CD4-positive, alpha-beta T cell treated with Interleukin-6 at 100 ng/mL for 8 hours (primary cell): ENCODE data around the gene MFSD11.
A peak's percentile ranks its signal among the peaks of the same experiment; 100 is the strongest.
"Not testable (repeated sequence)": the region's sequence is repeated elsewhere in the genome, so short reads cannot be mapped to it uniquely, and the experiment has no call there.

Source experiments
- DNase-seq: peaks from one replicate; pipeline ENCODE4 v3.0.0-alpha.2; 2020; ENCODE audit warnings: mixed read lengths, low spot score

Gene MFSD11

DNA sequence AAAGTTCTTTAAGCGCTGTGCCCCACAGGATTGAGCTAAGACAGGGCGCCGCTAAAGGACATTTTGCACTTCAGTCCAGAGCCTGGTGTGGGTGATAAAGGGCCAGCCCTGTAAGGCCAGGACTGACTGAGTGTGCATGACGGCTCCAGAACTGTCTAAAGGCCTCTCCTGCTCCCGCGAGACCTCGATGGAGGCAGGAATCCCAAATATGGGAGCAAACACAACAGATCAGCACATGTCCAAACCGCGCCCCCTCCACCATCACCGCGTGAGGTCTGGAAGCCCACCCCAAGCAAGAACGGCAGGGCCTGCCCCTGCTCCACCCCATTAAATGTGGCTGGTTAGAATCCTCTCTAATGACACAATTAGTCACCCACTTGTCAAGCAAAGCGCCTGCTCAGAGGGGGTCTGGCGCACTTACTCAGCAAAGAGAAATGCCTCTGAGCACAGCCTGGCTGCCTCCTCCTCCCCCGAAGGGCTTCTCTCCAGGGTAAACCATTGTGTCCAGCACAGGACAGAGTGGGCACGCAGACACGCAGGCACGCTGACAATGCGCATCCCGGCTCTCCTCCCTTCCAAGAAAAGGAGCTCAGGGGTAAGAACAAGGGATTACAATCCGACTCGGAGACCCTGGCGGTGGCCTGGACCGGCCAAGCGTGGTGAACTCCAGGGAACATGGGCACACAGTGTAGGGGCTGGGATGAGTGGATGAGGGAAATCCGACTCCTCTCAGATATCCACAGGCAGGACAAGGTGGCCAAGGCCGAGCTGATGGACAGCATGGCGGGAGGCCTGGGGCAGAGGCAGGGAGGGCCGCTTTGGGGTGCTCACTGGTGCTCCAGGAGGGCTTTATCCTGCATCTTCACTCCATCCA is 28.6 kb upstream of the MFSD11 start:
- DNase-seq: no peak

DNA sequence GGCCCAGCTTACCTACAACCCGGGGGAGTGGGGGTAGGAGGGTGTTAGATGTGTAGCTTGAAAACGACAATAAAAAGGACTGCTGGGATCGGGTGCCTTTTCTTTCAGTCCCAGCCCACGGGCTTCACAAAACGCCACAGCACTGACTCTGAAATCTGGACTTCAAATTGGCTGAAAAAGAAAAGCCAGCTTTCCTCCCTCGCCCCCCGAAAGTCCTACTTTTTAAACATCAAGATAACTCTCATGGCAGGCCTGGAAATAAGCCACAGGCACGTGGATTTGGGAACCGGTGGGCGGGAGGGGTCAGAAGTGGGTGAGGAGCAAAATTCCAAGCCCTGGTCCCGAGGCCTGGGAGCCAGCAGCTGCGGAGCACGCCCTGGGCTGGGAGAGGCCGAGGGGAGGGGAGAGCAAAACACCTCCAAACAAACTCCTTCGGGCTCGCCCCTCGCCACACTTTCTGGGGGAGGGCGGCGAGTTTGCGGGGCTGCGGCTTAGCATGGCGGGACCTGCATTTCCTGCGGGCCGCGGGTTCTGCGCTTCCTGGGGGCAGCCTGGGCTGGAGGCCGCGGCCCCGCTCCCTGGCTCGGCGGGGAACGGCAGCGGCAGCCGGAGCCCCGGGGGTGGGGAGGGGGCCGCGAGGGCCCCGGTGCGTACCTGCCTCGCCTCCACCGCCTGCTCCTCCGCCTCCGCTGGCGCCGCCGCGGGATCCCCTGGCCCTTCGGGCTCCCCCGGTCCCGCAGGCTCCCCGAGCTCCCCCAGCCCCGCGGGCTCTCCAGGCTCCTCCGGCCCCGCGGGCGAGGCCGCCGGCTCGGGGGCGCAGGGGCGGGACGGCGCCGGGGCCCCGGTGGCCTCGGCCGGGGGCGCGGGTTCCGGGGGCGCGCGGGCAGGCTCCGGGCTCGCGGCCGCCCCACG is 27.7 kb upstream of the MFSD11 start:
- not testable (repeated sequence) for DNase-seq

GRCh38 chr17:76710863-76711611 is 26.9 kb upstream of the MFSD11 start, which contains the start of gene MXRA7:
TSS of gene MXRA7 (minus strand) at chr17:76710965. CDS start at chr17:76710946, 19 bp downstream.
- peak; percentile 33 for DNase-seq

- DNase-seq: not testable (repeated sequence)
Observed at GRCh38 chr17:76712321-76712720, 25.6 kb upstream of the MFSD11 start.

DNA sequence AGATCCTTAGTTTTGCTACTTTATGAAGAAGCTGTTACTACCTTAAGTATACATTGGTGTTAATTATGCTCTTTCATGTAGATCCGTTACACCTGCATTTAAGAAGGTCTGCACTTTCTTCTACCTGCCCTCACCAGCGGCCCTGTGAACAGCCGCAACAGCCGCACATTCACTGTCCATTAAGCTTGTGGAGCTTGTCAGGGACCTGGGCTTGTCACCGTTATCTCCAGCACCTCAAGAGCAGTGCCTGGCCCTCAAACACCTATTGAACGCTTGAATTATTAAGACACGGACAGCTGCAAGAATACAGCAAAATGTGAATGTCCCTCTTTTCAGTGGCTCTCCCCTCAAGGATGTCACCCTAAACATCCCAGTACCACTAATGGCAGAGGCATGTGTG is 24.2 kb upstream of the MFSD11 start:
- no peak for DNase-seq

GRCh38 chr17:76714336-76714735 is 23.6 kb upstream of the MFSD11 start:
- DNase-seq: no peak

- peak; percentile 71 for DNase-seq
Observed at GRCh38 chr17:76714822-76715495, 23.0 kb upstream of the MFSD11 start.

GRCh38 chr17:76715496-76715830 is 22.5 kb upstream of the MFSD11 start:
- no peak for DNase-seq

DNA sequence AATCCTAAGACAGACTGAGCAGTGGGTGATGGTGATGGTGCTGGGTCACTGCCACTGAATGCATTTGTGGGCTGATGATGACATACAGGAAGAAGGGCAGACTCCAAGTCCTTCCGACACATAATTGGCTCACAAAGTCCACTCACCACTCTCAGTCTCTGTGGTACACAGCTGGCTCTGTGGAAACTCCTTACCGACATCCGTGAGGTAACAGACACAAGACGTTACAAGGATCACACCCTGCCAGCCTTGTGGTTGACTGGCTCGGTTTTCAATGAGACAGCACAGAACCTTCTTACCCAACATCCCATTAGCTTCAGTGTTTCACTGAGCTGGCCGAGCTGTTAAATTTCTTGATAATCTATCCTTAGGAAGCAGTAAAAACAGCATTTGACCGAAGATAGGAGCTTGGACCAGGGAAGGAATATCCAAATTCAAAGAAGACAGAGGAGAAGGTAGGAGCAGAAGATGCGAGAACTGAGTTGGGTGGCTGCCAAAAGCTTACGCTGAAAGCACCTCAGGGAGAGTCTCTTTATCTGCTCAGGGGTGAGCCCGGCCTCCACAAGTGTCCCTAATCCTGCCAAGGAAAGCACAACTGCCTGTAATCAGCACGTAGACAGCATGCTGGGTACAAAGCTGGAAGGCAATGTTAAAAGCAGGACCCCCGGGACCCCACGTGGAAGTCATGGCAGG is 21.6 kb upstream of the MFSD11 start:
- DNase-seq: peak; percentile 25

DNA sequence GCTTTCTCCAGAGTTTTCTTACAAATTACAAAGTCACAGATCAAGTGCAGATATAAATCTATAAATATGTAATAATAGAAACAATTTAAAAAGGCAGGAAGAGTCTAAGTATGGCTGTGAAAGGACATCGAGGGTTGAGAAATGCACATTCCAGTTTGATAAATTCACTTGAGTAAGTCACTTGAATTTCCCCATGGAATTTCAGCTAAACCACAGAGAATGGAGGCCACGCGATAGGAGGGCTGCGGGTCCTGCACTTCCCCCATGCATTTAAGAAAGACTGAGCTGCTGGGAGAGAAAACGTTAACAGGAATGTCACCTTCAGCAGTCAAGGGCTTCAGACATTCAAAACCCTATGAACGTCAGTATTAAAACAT is 21.1 kb upstream of the MFSD11 start:
- no peak for DNase-seq

GRCh38 chr17:76718516-76718915 is 19.4 kb upstream of the MFSD11 start:
- DNase-seq: no peak

GRCh38 chr17:76720211-76720610 is 17.7 kb upstream of the MFSD11 start:
- no peak for DNase-seq

GRCh38 chr17:76720941-76721340 is 17.0 kb upstream of the MFSD11 start:
- no peak for DNase-seq

DNA sequence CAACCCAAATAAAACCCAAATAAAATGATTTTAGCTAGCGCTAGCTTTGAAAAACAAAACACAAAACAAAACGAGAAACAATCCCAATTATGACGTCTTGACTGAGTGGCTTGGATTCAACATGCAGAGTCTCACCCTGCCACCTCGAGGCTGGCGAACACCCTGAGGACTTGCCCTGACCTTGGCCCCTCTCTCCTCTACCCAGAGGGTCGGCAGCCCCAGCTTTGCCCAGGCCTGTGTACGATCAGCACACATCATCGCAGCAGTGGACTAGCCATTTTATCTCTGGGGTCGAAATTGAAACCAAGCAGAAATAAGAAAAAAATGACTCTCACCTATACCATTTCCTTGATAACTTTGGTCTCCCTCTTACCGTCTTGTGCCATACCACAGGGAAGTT is 16.5 kb upstream of the MFSD11 start:
- no peak for DNase-seq

DNA sequence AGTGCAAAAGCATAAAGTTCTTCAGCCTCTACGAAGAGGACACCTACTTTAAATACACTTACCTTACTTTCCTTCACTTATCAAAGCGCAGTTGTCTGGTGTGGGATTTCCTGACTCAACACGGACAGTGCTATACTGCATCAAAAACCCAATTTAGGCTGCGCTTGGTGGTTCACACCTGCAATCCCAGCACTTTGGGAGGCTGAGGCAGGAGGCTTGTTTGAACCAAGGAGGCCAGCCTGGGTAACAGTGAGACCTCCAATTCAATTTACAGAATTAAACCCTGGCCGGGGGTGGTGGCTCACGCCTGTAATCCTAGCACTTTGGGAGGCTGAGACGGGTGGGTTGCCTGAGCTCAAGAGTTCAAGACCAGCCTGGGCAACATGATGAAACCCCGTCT is 15.6 kb upstream of the MFSD11 start:
- DNase-seq: no peak

- not testable (repeated sequence) for DNase-seq
Observed at GRCh38 chr17:76722977-76723376, 14.9 kb upstream of the MFSD11 start.

DNA sequence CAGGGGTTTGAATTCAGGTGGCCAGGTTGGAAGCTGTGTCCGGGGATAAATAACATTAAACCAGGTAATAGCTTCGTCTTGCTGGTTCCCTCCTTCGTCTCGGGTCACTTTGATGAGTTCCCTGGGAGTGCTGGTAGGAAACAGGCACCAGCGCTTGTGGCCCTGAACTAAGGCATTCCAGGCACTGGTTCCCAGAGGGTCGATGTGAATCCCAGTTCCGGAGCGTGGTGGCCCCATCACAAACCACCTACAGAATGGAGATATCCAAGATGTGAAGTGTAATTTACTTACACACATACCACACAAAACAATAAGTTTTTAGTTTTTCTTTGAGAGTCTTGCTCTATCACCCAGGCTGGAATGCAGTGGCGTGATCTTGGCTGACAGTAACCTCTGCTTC is 14.1 kb upstream of the MFSD11 start:
- DNase-seq: no peak

GRCh38 chr17:76725580-76726230 is 12.2 kb upstream of the MFSD11 start:
- peak; percentile 59 for DNase-seq

DNA sequence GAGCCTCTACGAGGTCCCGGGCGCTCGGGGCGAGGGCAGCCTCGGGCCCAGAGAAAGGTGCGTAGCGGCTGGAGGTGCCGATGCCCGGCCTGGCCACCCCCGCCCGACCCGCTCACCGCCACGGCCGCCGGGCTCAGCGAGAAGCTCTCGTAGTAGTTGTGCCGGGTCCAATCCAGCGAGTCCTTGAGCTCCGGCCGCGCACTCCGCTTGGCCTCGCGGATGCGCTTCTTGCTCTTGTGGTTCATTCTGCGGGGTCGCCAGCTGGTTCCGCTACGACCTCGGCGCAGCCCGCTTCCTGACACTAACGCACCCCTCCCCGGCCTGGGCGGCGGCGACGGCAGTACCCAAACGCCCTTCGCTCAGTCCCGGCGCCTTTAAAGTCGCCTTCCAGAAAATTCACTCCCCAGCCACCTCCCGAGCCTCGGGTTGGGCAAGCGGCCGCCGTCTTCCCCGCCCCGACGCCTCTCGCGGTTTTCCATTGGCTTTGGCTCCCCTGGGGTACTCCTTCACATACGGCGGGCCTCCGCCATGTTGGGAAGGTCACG is 11.6 kb upstream of the MFSD11 start, which contains the start of gene JMJD6:
JMJD6 (minus strand) TSS at position 376 of the 545 bp plus-strand sequence; CDS start at position 245, 131 bp downstream.
- DNase-seq: peak; percentile 98
